ENCODE data around the gene ABCB8.

The ABCB8 gene

DNA sequence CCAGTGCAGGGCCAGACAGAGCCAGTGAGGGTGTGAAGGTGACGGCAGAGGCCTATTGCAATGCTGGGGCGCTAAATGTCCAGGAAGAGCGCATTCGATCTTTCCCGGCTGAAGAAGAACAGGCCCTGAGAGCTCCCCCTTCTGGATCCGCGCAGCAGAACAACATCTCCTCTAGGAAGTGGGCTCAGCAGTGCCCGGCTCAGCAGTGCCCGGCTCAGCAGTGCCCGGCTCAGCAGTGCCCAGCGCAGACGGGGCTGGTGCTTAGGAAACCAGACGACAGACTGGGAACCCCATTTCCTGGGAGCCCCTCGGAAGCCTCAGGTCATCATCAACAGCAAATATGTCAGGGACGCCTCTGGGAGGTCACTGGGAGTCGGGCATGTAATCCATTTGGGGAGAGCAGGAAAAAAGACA is 42.1 kb upstream of the ABCB8 start:
- in situ Hi-C loops (cut with MboI; ENCODE audit: low sequenced_read_pairs, unreplicated experiment): loop anchor here (10.0 kb wide), 1 partner anchor 211 kb away; no protein-coding TSS in a partner anchor
- TF ChIP-seq, protein P1, sequence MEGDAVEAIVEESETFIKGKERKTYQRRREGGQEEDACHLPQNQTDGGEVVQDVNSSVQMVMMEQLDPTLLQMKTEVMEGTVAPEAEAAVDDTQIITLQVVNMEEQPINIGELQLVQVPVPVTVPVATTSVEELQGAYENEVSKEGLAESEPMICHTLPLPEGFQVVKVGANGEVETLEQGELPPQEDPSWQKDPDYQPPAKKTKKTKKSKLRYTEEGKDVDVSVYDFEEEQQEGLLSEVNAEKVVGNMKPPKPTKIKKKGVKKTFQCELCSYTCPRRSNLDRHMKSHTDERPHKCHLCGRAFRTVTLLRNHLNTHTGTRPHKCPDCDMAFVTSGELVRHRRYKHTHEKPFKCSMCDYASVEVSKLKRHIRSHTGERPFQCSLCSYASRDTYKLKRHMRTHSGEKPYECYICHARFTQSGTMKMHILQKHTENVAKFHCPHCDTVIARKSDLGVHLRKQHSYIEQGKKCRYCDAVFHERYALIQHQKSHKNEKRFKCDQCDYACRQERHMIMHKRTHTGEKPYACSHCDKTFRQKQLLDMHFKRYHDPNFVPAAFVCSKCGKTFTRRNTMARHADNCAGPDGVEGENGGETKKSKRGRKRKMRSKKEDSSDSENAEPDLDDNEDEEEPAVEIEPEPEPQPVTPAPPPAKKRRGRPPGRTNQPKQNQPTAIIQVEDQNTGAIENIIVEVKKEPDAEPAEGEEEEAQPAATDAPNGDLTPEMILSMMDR (IDR thresholded peaks at IDR 0.05; ENCODE audit: borderline replicate concordance, control extremely low read depth, extremely low read depth, insufficient read depth, missing control alignments): peak; percentile 75
- DNase-seq (ENCODE audit: low spot score): peak; percentile 73

DNA sequence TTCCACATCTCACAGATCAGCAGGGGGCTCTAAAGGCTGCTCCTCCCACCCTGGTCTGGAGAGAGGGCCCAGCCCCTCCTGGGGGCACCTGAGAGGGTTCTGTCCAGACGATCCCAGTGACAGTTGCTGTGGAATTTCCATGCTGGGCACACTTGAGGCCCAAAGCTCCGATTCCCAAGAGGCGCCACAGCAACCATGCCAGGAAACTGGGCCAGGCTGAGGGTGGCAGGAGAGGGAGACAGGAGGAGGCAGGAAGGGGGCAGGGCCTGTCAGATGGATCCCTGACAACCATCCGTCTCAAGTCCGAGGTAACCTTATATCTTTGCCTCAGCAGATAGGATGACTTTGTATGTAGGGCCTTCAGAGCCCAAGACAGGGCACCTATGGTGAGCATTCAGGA is 41.7 kb upstream of the ABCB8 start:
- TF ChIP-seq, protein P1 (IDR thresholded peaks at IDR 0.05; ENCODE audit: borderline replicate concordance, control extremely low read depth, extremely low read depth, insufficient read depth, missing control alignments): no peak
- in situ Hi-C loops (cut with MboI; ENCODE audit: low sequenced_read_pairs, unreplicated experiment): loop anchor here (10.0 kb wide), 1 partner anchor 212 kb away; no protein-coding TSS in a partner anchor
- no peak for DNase-seq (ENCODE audit: low spot score)

DNA sequence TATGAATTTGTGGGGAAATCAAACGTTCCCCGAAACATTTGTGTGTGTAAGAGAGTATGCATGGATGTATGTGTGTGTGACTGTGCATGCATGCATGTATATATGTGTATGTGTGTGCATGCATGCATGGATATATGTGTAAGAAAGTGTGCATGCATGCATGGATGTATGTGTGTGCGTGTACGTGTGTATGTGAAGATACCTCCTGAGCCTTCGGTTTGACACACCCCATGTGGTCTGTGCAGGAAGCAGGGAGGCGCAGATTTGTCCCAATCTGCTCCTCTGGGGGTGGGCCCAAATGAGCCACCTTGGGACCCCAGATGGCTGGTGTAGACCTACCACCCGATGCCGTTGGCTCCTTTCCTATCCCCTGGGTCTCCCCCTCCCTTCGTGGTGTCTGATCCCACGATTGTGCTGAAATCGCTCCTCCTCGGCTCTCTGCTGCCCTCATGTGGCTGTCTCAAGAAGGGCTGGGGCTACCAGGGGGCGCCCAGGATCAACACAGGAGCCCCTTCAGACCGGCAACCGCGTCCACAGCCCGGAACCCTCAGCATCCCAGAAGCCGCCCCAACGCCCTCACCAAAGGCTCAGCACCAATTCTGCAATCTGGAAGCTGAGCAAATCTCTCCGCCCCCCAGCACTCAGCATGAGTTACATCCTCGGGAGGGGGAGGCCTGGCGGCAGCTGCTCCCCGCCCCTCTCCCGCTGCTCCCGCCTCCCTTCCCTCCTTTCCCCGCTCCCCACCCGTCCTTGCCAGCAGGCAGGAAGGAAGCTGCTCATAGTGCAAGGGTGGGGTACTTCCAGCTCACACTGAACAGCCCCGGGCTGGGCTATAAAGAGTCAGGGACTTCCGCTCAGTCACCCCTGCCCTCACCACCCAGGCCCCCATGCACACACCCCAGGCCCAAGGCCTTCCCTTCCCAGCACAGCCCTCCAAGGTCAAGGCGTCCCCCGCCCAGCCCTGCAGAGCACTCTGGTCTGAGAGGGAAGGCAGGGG is 39.7 kb upstream of the ABCB8 start:
- in situ Hi-C loops (cut with MboI; ENCODE audit: low sequenced_read_pairs, unreplicated experiment): loop anchor here (10.0 kb wide), 1 partner anchor 214 kb away; no protein-coding TSS in a partner anchor
- TF ChIP-seq, protein P1 (IDR thresholded peaks at IDR 0.05; ENCODE audit: borderline replicate concordance, control extremely low read depth, extremely low read depth, insufficient read depth, missing control alignments): peak; percentile 88
- peak; percentile 85 for DNase-seq (ENCODE audit: low spot score)

DNA sequence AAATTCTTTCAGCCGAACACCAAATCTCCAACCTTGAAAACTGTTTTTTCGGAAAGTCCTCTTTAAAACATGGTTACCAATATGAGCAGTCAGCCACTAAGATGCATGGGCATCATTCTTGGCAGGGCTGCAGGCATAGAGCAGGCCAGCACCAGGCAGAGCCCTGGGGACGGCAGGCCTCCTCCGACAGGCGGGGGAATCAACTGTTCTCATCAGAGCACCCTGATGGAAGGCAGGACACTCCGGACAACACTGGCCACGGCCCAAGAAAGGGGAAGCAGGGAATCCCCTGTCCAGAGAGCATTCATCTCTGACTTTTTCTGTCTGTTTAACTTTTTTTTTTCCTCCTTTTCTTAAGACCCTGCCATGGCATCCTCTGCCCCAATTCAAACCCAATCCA is 38.8 kb upstream of the ABCB8 start:
- TF ChIP-seq, protein P1 (IDR thresholded peaks at IDR 0.05; ENCODE audit: borderline replicate concordance, control extremely low read depth, extremely low read depth, insufficient read depth, missing control alignments): no peak
- in situ Hi-C loops (cut with MboI; ENCODE audit: low sequenced_read_pairs, unreplicated experiment): loop anchor here (10.0 kb wide), 1 partner anchor 215 kb away; no protein-coding TSS in a partner anchor
- no peak for DNase-seq (ENCODE audit: low spot score)

DNA sequence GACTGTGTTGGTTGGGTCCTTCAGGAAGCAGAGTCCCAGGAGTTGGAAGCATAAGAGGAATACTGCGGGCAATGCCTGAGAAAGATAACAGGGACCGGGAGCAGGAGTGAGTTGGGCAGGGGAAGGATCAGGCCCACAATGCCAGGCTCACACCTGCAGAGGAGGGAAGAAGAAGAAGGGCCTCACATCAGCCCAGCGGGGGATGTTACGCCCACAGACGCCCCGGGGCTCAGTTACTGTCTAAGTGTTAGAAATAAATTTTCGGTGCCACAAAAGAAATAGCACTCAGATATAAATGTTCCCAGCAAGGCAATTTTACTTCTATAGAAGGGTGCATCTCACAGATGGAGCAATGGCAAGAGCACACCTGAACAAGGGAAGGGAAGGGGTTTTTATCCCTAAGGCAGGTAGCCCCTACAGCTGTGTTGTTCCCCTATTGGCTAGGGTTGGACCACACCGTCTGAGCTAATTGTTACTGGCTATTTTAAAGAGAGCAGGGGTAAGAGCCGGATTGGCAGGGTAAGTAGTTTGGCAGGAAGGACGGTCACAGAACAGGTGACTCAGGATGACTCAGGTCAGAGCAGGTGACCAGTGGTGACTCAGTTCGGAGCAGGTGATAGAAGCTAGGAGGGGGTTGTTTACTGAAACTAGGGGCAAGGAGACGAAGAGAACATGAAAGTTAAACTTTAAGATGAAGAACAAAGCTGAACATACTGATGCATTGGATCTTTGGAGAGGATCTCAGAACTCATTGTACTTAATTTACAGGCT is 37.6 kb upstream of the ABCB8 start, which contains the start of gene NOS3:
Gene NOS3 (plus strand): TSS at position 602 of the 771 bp plus-strand sequence. CDS start 2,787 bp downstream, outside the sequence.
- in situ Hi-C loops (cut with MboI; ENCODE audit: low sequenced_read_pairs, unreplicated experiment): no loop called here
- TF ChIP-seq, protein P1 (IDR thresholded peaks at IDR 0.05; ENCODE audit: borderline replicate concordance, control extremely low read depth, extremely low read depth, insufficient read depth, missing control alignments): no peak
- no peak for DNase-seq (ENCODE audit: low spot score)

DNA sequence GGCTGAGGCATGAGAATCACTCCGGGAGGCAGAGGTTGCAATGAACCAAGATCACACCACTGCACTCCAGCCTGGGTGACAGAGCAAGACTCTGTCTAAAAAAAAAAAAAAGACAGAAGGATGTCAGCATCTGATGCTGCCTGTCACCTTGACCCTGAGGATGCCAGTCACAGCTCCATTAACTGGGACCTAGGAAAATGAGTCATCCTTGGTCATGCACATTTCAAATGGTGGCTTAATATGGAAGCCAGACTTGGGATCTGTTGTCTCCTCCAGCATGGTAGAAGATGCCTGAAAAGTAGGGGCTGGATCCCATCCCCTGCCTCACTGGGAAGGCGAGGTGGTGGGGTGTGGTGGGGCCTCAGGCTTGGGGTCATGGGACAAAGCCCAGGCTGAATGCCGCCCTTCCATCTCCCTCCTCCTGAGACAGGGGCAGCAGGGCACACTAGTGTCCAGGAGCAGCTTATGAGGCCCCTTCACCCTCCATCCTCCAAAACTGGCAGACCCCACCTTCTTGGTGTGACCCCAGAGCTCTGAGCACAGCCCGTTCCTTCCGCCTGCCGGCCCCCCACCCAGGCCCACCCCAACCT is 36.1 kb upstream of the ABCB8 start:
- in situ Hi-C loops (cut with MboI; ENCODE audit: low sequenced_read_pairs, unreplicated experiment): no loop called here
- TF ChIP-seq, protein P1 (IDR thresholded peaks at IDR 0.05; ENCODE audit: borderline replicate concordance, control extremely low read depth, extremely low read depth, insufficient read depth, missing control alignments): no peak
- no peak for DNase-seq (ENCODE audit: low spot score)

All from GM13976 (cell line).